Liver (tissue), 9 donors: Measurements from ENCODE around the gene MIB1. TPM values are rescaled to one million over a fixed set of nuclear protein-coding genes. Genes with fewer than 3 reads are reported as not detected.

ENCODE experiments used
- DNase-seq: peaks from one replicate; pipeline ENCODE4 v3.0.0-alpha.2; 2017; ENCODE audit warnings: low spot score
- H3K27ac ChIP-seq, 2 donors: one replicate each; pipeline ENCODE4 v1.7.0; 2013; ENCODE audit warnings: inconsistent platforms in 2 of 2, low read length in 2 of 2, control low read depth in 1 of 2, low read depth in 1 of 2, mild to moderate bottlenecking in 1 of 2
- H3K27me3 ChIP-seq, 4 donors: one replicate each; pipeline versions ENCODE4 v1.6.1 to v1.7.0; 2013; ENCODE audit warnings: low read length in 3 of 4, inconsistent platforms in 1 of 4, mild to moderate bottlenecking in 1 of 4, moderate library complexity in 1 of 4; ENCODE audit not compliant: control insufficient read depth in 4 of 4, insufficient read depth in 4 of 4
- H3K36me3 ChIP-seq, 4 donors: one replicate each; pipeline versions ENCODE4 v1.6.1 to v1.7.0; 2013; ENCODE audit warnings: low read length in 3 of 4, mild to moderate bottlenecking in 3 of 4, low read depth in 1 of 4, moderate library complexity in 1 of 4; ENCODE audit not compliant: control insufficient read depth in 4 of 4, insufficient read depth in 3 of 4
- H3K4me1 ChIP-seq, 4 donors: one replicate each; pipeline versions ENCODE4 v1.6.1 to v1.7.0; 2013; ENCODE audit warnings: low read length in 3 of 4, mild to moderate bottlenecking in 3 of 4, moderate library complexity in 1 of 4; ENCODE audit not compliant: control insufficient read depth in 4 of 4, insufficient read depth in 4 of 4
- H3K4me3 ChIP-seq, 3 donors: one replicate each; pipeline versions ENCODE4 v1.6.1 to v1.7.0; 2013; ENCODE audit warnings: low read length in 3 of 3, control low read depth in 1 of 3, low read depth in 1 of 3, mild to moderate bottlenecking in 1 of 3
- H3K9ac ChIP-seq, 2 donors: one replicate each; pipeline ENCODE4 v1.7.0; 2013; ENCODE audit warnings: low read length in 2 of 2, mild to moderate bottlenecking in 2 of 2, moderate library complexity in 2 of 2, control low read depth in 1 of 2, low read depth in 1 of 2
- H3K9me3 ChIP-seq, 4 donors: one replicate each; pipeline versions ENCODE4 v1.6.1 to v1.7.0; 2013; ENCODE audit warnings: low read length in 3 of 4; ENCODE audit not compliant: control insufficient read depth in 4 of 4
- CTCF ChIP-seq: fragments of 150-350 bp; IDR thresholded peaks from 2 replicates; pipeline ENCODE4 v1.5.1; 2017; ENCODE audit warnings: improper control_type of control experiment, low read depth, low read length; ENCODE audit not compliant: missing input control
- EGR1 ChIP-seq, 2 donors: IDR thresholded peaks; 2 replicates each; pipeline ENCODE4 v1.6.1; 2016 to 2018; ENCODE audit warnings: antibody characterized with exemption in 2 of 2, low read depth in 2 of 2
- FOXA1 ChIP-seq: IDR thresholded peaks from 2 replicates; pipeline ENCODE4 v1.6.1; 2016; ENCODE audit warnings: antibody characterized with exemption
- FOXA2 ChIP-seq: IDR thresholded peaks from 2 replicates; pipeline ENCODE4 v1.6.1; 2016; ENCODE audit warnings: antibody characterized with exemption
- GABPA ChIP-seq, 2 donors: IDR thresholded peaks in 1 of 2; conservative IDR thresholded peaks in 1 of 2; 2 replicates each; pipeline ENCODE4 v1.6.1; 2016; ENCODE audit warnings: antibody characterized with exemption in 2 of 2, mild to moderate bottlenecking in 1 of 2, moderate library complexity in 1 of 2
- HNF4A ChIP-seq, 2 donors: conservative IDR thresholded peaks; 2 replicates each; pipeline ENCODE4 v1.6.1; 2016; ENCODE audit warnings: antibody characterized with exemption in 2 of 2, mild to moderate bottlenecking in 2 of 2
- HNF4G ChIP-seq: IDR thresholded peaks from 2 replicates; pipeline ENCODE4 v1.6.1; 2016; ENCODE audit warnings: antibody characterized with exemption
- JUND ChIP-seq, 2 donors: IDR thresholded peaks; 2 replicates each; pipeline ENCODE4 v1.6.1; 2016; ENCODE audit warnings: antibody characterized with exemption in 2 of 2
- NR2F2 ChIP-seq: IDR thresholded peaks from 2 replicates; pipeline ENCODE4 v1.6.1; 2016; ENCODE audit warnings: antibody characterized with exemption
- RAD21 ChIP-seq, 2 donors: IDR thresholded peaks; 2 replicates each; pipeline ENCODE4 v1.6.1; 2016; ENCODE audit warnings: antibody characterized with exemption in 2 of 2, mild to moderate bottlenecking in 2 of 2
- RXRA ChIP-seq, 2 donors: IDR thresholded peaks; 2 replicates each; pipeline ENCODE4 v1.6.1; 2017 to 2018; ENCODE audit warnings: antibody characterized with exemption in 2 of 2, mild to moderate bottlenecking in 1 of 2
- SP1 ChIP-seq: IDR thresholded peaks from 2 replicates; pipeline ENCODE4 v1.6.1; 2018; ENCODE audit warnings: antibody characterized with exemption, mild to moderate bottlenecking
- TAF1 ChIP-seq: conservative IDR thresholded peaks from 2 replicates; pipeline ENCODE4 v1.6.1; 2016; ENCODE audit warnings: antibody characterized with exemption, mild to moderate bottlenecking
- YY1 ChIP-seq: IDR thresholded peaks from 2 replicates; pipeline ENCODE4 v1.6.1; 2016; ENCODE audit warnings: antibody characterized with exemption, mild to moderate bottlenecking
- ZBTB33 ChIP-seq: IDR thresholded peaks from 2 replicates; pipeline ENCODE4 v1.6.1; 2016; ENCODE audit warnings: antibody characterized with exemption
- WGBS: extraction: QIAGEN DNeasy Blood & Tissue Kit; methylation state at CpG from one replicate; pipeline ENCODE4 v1.1.7; 2013; 5-methylcytosine and 5-hydroxymethylcytosine counted together
- polyA plus RNA-seq, 2 donors: library from polyadenylated mRNA; stranded (reverse) in 1 of 2; unstranded in 1 of 2; fragments of 200-250 nt in 1 of 2; fragments of >200 nt in 1 of 2; fragmentation: Nextera tagmentation in 1 of 2; extraction: Ambion mirVana in 1 of 2; gene quantifications; one replicate each; pipeline versions ENCODE4 v1.2.1 to v1.2.3, GENCODE V29; 2013 to 2015
- total RNA-seq, 2 donors: library from RNA; depleted of rRNA; stranded (reverse); fragments of >200 nt; gene quantifications; one replicate each; pipeline ENCODE4 v1.2.3, GENCODE V29; 2014
- TF ChIP-seq, protein P1 (sequence below): IDR thresholded peaks from 2 replicates; pipeline ENCODE4 v1.6.1; 2016; ENCODE audit warnings: antibody characterized with exemption, mild to moderate bottlenecking
- TF ChIP-seq, protein P2 (sequence below): IDR thresholded peaks from 2 replicates; pipeline ENCODE4 v1.6.1; 2016; ENCODE audit warnings: antibody characterized with exemption
- TF ChIP-seq, protein P3 (sequence below): IDR thresholded peaks from 2 replicates; pipeline ENCODE4 v1.6.1; 2016; ENCODE audit warnings: antibody characterized with exemption
- donor health status: healthy.
- donor health status: healthy.
- donor health status: healthy.
- donor health status: healthy.
- donor health status: healthy.

The MIB1 gene
- total and polyA plus RNA-seq, 4 donors: 2.7 to 29.6 (median 14.9) TPM

GRCh38 chr18:21769206-21769605 lies 28.6 kb downstream of the MIB1 start:
- TF ChIP-seq FOXA1 (no peak), HNF4G (no peak), ZBTB33 (no peak), NR2F2 (no peak), SP1 (no peak), HNF4A (conservative IDR thresholded peaks at IDR 0.05) (no peak), EGR1 (IDR thresholded peaks at IDR 0.05; ENCODE audit: low read depth in 2 of 2) (no peak), JUND (IDR thresholded peaks at IDR 0.05) (no peak), RXRA (IDR thresholded peaks at IDR 0.05) (no peak), YY1 (no peak), TAF1 (no peak), GABPA (IDR thresholded peaks at IDR 0.05 in 1 of 2, conservative IDR thresholded peaks at IDR 0.05 in 1 of 2) (no peak), CTCF (no peak), FOXA2 (no peak), RAD21 (IDR thresholded peaks at IDR 0.05) (no peak)
- TF ChIP-seq, protein P1, sequence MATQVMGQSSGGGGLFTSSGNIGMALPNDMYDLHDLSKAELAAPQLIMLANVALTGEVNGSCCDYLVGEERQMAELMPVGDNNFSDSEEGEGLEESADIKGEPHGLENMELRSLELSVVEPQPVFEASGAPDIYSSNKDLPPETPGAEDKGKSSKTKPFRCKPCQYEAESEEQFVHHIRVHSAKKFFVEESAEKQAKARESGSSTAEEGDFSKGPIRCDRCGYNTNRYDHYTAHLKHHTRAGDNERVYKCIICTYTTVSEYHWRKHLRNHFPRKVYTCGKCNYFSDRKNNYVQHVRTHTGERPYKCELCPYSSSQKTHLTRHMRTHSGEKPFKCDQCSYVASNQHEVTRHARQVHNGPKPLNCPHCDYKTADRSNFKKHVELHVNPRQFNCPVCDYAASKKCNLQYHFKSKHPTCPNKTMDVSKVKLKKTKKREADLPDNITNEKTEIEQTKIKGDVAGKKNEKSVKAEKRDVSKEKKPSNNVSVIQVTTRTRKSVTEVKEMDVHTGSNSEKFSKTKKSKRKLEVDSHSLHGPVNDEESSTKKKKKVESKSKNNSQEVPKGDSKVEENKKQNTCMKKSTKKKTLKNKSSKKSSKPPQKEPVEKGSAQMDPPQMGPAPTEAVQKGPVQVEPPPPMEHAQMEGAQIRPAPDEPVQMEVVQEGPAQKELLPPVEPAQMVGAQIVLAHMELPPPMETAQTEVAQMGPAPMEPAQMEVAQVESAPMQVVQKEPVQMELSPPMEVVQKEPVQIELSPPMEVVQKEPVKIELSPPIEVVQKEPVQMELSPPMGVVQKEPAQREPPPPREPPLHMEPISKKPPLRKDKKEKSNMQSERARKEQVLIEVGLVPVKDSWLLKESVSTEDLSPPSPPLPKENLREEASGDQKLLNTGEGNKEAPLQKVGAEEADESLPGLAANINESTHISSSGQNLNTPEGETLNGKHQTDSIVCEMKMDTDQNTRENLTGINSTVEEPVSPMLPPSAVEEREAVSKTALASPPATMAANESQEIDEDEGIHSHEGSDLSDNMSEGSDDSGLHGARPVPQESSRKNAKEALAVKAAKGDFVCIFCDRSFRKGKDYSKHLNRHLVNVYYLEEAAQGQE: no peak
- TF ChIP-seq, protein P2, sequence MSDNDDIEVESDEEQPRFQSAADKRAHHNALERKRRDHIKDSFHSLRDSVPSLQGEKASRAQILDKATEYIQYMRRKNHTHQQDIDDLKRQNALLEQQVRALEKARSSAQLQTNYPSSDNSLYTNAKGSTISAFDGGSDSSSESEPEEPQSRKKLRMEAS: no peak
- TF ChIP-seq, protein P3, sequence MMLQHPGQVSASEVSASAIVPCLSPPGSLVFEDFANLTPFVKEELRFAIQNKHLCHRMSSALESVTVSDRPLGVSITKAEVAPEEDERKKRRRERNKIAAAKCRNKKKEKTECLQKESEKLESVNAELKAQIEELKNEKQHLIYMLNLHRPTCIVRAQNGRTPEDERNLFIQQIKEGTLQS: no peak
- no peak overlapping the region for H3K4me3 ChIP-seq

More at GRCh38 chr18:21769206-21769605, 28.6 kb downstream of the MIB1 start:
- Histone ChIP-seq H3K9me3 (no peaks in the 10 kb centered on the region), H3K27me3 (no peaks in the 10 kb centered on the region), H3K27ac (no peak overlapping the region), H3K36me3 (peaks cover 4 to 12% (median 10%) of the 10 kb centered on the region in 4 donors), H3K4me1 (no peaks in the 10 kb centered on the region), H3K9ac (no peak overlapping the region)
- no peak for DNase-seq
- 98% methylated on average over 4 of the region's 4 CpGs for WGBS
